Uterus (tissue), 4 donors: ENCODE measurements around the gene MRAP. TPM values are rescaled to one million over a fixed set of nuclear protein-coding genes. Genes with fewer than 3 reads are reported as not detected.

Source experiments
- DNase-seq, 2 donors: peaks; one replicate each; pipeline ENCODE4 v3.0.0-alpha.2; 2019 to 2020
- H3K27ac ChIP-seq, 2 donors: fragments of 200-600 bp; sonication (generic); 1 replicate in 1 of 2; 2 replicates in 1 of 2; pipeline ENCODE4 v1.5.1; 2016 to 2018
- H3K27me3 ChIP-seq, 2 donors: fragments of 200-600 bp; sonication (generic); one replicate each; pipeline ENCODE4 v1.5.1; 2018 to 2019; ENCODE audit warnings: control low read depth in 1 of 2
- H3K36me3 ChIP-seq, 2 donors: fragments of 200-600 bp; sonication (generic); one replicate each; pipeline ENCODE4 v1.5.1; 2019; ENCODE audit warnings: control low read depth in 1 of 2
- H3K4me1 ChIP-seq, 2 donors: fragments of 200-600 bp; sonication (generic); one replicate each; pipeline ENCODE4 v1.5.1; 2018 to 2019; ENCODE audit warnings: control low read depth in 1 of 2
- H3K4me3 ChIP-seq, 2 donors: fragments of 200-600 bp; sonication (generic); 1 replicate in 1 of 2; 2 replicates in 1 of 2; pipeline ENCODE4 v1.5.1; 2018 to 2019; ENCODE audit warnings: mild to moderate bottlenecking in 1 of 2
- H3K9me3 ChIP-seq, 2 donors: fragments of 200-600 bp; sonication (generic); one replicate each; pipeline ENCODE4 v1.5.1; 2019; ENCODE audit warnings: control low read depth in 1 of 2
- POLR2A ChIP-seq, 2 donors: fragments of 450-650 bp; IDR thresholded peaks; one replicate each; pipeline ENCODE4 v1.6.1; 2016; ENCODE audit warnings: antibody characterized with exemption in 2 of 2, mild to moderate bottlenecking in 1 of 2, moderate library complexity in 1 of 2
- intact Hi-C: fragments of 100-400 bp; cut with DNase I; formaldehyde crosslinking; loops from one replicate; pipeline ENCODE4 v1.15.1; 2023; ENCODE audit warnings: low total_unique reads
- total RNA-seq, 4 donors: library from RNA; depleted of rRNA in 3 of 4; stranded (reverse); fragments of >200 nt in 3 of 4; gene quantifications; one replicate each; pipeline versions ENCODE4 v1.1.0 to v1.2.4, GENCODE V29; 2014 to 2023
- TF ChIP-seq, protein P1 (sequence below), 4 experiments: fragments of 200-600 bp in 2 of 4; fragments of 450-650 bp in 2 of 4; sonication (generic) in 2 of 4; IDR thresholded peaks; one replicate each; pipeline ENCODE4 v1.5.1; 2016 to 2019; ENCODE audit warnings: antibody characterized with exemption in 4 of 4, mild to moderate bottlenecking in 2 of 4, moderate library complexity in 1 of 4
- donor health status: DM: yes; HTN: yes; CAD: no.

MRAP gene
- total RNA-seq, 4 donors from 2014 or later, result not detected

DNA sequence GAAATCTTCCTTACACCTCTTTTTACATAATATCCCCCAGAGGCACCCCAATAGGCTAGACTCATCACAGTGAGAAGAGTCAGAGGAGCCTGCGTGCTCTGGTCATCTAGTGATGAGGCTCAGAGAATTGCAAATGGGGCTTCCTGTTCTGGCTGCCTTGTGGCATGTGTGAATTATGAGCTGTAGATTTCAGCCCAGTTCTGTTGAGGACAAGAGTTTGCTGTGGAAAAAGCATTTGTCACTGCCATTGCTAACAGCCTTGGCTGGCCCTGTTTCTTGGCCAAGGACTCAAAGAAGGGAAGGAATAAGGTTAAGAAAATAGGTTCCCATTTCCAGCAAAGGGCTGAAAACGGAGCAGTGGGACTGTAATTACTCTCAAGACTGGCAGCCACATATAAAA is 30.7 kb downstream of the MRAP start:
- Histone ChIP-seq H3K27ac (peak overlapping the region; percentile 79 to 92), H3K4me1 (peaks cover 9% of the 10 kb centered on the region in 2 donors), H3K36me3 (no peaks in the 10 kb centered on the region), H3K27me3 (no peaks in the 10 kb centered on the region), H3K9me3 (no peaks in the 10 kb centered on the region), H3K4me3 (no peak overlapping the region)
- TF ChIP-seq POLR2A (IDR thresholded peaks at IDR 0.05), result no peak
- TF ChIP-seq, protein P1, sequence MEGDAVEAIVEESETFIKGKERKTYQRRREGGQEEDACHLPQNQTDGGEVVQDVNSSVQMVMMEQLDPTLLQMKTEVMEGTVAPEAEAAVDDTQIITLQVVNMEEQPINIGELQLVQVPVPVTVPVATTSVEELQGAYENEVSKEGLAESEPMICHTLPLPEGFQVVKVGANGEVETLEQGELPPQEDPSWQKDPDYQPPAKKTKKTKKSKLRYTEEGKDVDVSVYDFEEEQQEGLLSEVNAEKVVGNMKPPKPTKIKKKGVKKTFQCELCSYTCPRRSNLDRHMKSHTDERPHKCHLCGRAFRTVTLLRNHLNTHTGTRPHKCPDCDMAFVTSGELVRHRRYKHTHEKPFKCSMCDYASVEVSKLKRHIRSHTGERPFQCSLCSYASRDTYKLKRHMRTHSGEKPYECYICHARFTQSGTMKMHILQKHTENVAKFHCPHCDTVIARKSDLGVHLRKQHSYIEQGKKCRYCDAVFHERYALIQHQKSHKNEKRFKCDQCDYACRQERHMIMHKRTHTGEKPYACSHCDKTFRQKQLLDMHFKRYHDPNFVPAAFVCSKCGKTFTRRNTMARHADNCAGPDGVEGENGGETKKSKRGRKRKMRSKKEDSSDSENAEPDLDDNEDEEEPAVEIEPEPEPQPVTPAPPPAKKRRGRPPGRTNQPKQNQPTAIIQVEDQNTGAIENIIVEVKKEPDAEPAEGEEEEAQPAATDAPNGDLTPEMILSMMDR (IDR thresholded peaks at IDR 0.05), result no peak
- intact Hi-C loops, result no loop called here
- DNase-seq, result peak; percentile 41 to 60

DNA sequence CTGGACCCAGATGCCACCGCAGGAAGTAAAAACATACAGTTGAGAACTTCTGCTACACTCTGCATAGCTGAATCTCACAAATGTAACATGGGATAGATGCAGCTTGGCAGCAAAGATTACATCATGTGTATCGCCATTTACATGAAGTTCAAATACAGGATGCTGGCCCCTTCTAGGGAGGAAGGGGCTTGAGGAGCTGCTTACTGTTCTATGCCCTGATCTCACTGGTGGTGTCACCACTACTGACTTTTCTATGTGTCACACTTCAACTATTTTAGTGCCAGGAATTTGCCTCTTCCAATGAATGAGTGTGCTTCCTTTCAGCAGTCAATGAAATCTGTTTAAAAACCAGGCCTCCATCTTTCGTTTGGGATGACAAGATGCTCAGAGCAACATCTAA is 31.1 kb downstream of the MRAP start:
- intact Hi-C loops, result no loop called here
- no peaks in the 10 kb centered on the region for H3K36me3 ChIP-seq
- H3K9me3 ChIP-seq, result no peaks in the 10 kb centered on the region
- H3K4me1 ChIP-seq, result peaks cover 9% of the 10 kb centered on the region in 2 donors
- DNase-seq, result no peak
- peak overlapping the region; percentile 79 to 92 for H3K27ac ChIP-seq
- H3K4me3 ChIP-seq, result no peak overlapping the region
- no peaks in the 10 kb centered on the region for H3K27me3 ChIP-seq
- TF ChIP-seq, protein P1 (IDR thresholded peaks at IDR 0.05), result no peak
- TF ChIP-seq POLR2A (IDR thresholded peaks at IDR 0.05), result no peak

DNA sequence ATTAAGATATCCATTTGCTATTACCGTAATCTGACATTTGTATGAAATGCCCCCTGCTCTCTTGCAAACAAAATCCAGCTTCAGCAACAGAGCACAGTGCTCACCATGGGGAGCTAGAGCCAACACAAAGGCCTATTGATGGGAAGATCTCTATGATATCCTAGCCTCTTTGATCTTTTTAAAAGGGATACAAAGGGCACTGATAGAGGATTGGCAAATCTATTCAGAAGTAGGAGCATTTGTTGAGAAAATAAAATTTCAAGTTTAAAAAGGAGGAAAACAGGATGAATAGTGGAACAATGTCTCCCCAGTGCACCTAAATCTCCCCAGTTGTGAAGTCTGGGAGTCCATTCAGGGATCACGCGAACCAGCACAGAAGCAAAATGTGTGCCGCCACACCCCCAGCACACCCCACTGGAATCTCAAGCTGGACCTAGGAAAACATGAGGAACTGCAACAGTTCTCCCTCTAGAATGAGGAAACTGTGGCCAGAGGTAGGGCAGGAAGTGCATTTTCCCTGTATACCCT is 32.2 kb downstream of the MRAP start:
- no peaks in the 10 kb centered on the region for H3K27me3 ChIP-seq
- H3K36me3 ChIP-seq, result no peaks in the 10 kb centered on the region
- no peaks in the 10 kb centered on the region for H3K9me3 ChIP-seq
- TF ChIP-seq, protein P1 (IDR thresholded peaks at IDR 0.05), result no peak
- no peak for TF ChIP-seq POLR2A (IDR thresholded peaks at IDR 0.05)
- no peak overlapping the region for H3K27ac ChIP-seq
- peaks cover 9% of the 10 kb centered on the region in 2 donors for H3K4me1 ChIP-seq
- intact Hi-C loops, result no loop called here
- DNase-seq, result no peak
- H3K4me3 ChIP-seq, result no peak overlapping the region

DNA sequence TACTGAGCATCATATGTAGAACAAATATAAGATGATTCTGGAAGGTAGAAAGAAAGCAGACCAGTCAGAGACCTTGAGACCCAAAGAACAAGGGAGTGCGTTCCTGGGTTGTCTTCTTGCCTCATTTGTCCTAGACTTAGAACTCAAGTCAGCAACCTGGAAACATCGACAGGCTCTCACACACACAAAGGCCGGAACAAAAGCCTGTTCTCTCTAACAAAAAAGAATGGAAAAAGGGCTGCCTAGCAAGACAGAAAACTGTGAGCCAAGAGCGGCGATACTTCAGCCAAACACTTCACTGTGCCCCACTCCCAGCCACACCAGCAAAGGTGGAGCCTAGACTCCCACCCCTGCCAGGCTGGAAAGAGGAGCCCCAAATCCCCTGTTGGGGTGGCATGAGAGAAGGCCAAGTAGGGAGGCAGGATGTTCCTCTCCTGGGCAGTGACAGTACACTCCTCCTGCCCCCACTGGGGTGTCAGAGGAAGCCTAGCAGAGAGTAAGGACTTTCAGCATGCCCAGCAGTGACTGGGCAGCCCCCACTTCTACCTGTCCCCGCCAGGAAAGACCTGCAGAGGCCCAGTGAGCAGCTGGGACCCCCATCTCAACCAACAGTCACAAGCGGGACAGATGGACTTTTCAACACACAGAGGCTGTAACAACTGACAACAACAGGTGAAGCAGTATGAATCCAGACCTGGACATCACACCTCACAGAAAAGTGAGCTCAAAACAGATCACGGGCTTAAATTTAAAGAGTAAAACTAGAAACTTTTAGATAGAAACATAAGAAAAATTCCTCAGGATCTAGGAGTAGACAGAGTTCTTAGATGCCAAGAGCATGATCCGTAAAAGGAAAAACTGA is 33.0 kb downstream of the MRAP start:
- no peaks in the 10 kb centered on the region for H3K36me3 ChIP-seq

More for the DNA sequence above, 33.0 kb downstream of the MRAP start:
- Histone ChIP-seq H3K27me3 (no peaks in the 10 kb centered on the region), H3K9me3 (no peaks in the 10 kb centered on the region), H3K27ac (no peak overlapping the region), H3K4me3 (no peak overlapping the region), H3K4me1 (peaks cover 9% of the 10 kb centered on the region in 2 donors)
- no peak for DNase-seq
- TF ChIP-seq, protein P1 (IDR thresholded peaks at IDR 0.05), result no peak
- intact Hi-C loops, result no loop called here
